Embryonic facial prominence (tissue), 1 donor: ENCODE results near the gene C1orf105.

Source experiments
- DNase-seq: peaks from one replicate; pipeline ENCODE4 v3.0.0-alpha.2; 2016; ENCODE audit errors: extremely low spot score

The C1orf105 gene

DNA sequence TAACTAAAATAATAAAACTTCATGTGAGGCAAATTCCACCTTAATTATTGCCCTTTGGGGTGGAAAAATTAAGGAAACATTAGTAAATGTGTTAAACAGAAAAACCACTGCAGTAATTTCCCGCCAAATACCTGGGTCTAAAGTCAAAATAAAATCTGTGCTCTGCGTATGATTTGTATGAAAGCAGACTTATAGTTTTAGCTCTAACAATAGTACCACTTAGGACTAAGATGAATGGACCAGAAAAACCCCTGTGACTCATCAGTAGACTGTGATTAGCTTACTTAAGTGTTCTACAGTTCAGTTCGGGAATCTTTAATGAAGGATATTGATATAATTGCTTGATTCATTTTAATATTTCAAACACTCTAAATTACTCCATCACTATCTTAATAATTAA is 23.3 kb upstream of the C1orf105 start:
- no peak for DNase-seq

DNA sequence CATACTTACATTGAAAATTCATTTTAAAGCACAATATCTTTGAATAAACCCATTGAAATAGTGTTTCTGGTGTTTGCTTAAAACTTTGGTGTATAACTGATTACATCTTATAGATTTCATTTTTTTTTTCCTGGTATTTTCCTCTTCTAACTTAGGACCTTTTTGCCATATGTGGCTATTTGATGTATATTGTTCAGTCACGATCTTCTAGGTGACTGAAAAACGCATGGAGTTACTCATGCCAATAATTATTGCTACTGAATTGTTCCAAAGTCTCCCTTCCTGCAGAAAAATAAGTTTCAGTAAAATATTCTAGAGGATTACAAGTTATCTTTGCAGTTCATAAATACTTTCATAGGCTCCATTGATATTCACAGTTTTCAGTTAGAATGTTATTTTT is 22.9 kb upstream of the C1orf105 start:
- no peak for DNase-seq

DNA sequence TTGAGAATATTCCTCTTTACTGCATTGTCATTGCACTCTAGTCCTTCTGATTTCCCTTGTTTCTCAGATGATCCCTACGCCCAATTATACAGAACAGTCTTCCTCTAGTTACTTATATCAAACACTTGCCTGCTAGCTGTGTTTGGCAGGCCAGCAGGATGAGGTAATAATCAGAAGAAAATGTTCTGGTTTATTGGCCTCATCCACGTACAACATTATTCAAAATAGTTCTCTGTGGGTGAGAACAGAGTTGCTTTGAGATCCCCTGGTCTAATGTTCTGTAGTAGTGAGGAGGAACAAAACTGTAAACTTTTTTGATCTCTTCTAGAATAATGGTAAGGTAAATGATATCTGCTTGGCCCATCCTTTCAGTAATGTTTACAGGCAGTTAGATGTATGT is 22.3 kb upstream of the C1orf105 start:
- no peak for DNase-seq

DNA sequence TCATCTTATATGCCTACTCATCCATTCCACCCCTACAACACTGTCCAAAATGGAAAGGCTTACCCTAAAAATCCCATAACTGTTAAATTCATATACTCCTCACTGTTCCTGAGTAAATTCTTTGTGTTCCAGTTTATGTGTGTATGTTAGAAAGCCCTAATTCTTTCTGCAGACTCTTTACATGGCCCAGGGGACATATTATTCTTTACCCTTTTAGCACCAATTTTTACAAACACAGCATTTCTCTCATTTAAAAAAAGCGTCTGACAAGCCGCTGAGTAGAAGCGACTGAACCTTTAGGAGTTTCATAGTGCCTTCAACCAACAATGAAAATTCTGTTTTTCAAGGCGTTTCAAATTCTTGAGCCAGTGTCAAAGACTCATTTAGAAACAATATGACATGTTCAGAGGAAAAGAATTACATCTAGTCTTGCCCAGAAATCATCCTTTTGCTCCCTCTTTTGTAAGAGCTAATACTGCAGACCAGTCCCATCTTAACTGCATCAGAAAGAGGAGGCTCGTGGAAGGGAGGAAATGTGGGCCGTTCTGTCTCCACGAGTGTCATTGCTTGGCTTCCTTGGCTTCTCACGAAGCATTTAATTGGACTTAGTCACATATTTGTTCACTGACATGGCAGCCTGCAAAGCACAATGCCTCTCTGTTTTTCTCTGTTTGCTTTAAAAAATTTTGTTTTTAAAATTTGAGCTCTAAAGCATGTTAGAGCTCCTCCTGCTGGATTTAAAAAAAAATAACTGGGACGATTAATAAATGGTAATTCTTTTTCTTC is 21.3 kb upstream of the C1orf105 start:
- DNase-seq = peak; percentile 87

DNA sequence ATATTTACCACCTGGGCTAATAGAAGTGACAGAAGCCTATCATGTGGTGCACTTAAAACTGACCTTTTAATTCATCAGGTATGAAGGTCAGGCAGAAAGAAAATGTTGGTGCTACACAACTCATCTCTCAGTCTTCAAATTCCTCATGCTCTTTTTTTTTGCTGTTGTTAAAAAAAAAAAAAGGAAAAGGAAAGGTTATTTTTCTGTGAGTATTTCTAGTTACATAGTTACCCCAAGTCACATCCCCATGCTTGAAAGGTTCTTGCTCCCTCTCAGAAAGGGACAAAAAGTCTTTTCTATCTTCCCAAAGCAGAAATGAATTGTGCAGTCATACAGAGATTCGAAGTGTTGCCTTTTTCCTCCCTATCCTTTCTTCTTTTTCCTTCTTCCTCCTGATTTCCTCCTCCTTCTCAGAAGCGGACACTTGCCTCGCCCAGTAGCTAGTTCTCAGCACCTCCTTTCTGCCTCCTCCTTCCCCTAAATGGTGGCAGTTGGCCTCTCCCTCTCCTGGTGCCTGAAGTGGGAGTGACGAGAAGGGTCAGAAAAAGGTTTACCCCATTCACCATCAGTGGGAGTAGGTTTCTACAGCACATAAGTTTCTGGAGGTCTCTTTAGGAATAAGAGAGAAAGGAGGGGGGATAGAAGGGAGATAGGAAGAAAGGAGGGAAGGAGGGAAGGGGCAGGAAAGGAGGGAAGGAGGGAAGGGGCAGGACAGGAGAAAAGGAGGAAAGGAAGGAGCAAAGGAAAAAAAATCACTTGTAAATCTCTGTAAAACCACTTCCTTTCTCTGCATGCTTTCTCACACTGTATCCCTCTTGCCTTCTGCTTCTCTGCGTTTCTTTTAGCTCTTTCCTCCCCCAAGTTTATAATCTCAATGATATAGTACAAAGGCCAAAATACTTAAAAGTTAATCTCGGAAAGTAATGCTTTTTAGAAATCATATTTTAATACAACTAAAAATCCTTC is 20.4 kb upstream of the C1orf105 start:
- DNase-seq = no peak

DNA sequence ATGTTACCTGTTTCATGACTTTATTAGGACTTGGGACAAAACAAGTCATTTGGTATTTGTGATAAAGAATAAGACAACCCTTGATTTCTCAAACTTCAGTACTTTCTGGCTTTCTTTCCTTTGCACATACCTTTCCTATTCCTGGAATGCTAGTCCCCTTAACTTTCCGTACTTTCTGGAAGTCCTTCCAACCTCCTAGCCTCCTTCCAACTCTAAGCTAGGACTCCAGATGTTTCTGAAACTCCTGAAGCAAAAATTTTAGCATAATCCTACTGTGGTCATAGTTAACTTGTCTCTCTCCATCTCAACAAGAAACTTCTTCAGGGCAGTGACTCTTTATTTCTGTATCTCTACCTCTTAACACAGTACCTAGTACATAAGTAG is 19.8 kb upstream of the C1orf105 start:
- DNase-seq = no peak

DNA sequence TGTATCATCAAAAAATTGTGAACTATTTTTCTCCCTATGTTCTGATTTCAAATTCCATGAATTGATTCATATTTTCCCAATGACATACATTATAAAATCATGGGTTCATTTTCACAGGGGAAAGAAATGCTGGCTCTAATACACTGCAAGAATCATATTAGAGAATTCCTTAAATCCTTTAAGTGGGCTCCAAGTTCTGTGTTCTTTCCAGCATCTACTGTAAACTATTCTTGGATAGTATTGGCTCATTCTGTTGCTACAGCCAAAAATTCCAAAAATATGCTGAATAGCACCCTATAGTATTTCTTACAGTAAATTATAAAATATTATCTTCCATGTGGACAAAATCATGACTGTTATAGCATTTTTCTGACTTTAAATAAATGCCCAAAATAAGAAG is 19.0 kb upstream of the C1orf105 start:
- no peak for DNase-seq

DNA sequence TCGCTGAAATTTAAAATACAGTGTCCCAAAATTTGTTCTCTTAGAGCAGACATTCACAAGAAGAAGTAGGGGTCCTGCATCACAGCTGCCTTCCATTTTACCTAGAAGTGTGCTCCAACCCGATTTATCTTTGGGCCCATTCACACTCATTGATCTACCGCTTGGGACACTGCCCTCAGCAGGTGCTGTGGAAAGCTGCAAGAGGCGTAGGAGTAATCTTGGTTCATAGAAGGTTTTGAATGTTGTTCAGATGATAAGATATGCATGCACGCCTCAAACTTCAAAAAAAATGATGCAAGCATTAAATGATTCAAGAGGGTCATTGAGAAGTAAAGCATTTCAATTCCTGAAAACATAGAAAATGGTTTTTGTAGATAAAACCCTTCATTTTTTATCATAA is 18.6 kb upstream of the C1orf105 start:
- DNase-seq = no peak

DNA sequence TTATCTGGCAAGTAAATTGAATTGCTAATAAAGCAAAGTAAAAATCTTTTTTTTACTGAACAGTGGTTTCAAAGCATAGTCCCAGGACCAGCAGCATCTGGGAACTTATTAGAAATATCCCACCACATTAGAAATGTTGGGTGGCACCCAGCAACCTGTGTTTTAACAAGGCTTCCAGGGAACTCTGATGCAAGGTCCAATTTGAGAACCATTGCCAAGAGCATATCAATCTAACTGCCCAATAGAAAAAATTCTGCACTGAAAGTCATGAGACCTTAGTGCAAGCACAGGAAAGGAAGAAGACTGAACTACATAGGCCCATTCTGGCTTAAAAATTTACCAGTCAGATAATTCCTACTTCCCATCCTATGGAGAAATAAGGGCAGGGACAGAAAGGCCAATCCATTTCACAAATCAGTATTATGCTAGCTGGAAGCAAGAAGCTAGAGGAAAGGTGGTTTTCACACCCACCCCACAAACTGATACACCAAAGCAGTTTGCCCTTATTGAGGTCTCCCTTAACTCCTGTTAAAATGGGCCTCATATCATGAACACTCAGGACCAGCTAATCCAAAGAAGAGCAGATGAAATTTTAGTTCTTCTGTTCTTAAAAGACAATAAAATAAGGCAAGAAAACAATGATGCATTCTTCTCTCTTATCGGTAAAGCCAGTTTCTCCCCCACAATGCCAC is 17.5 kb upstream of the C1orf105 start:
- no peak for DNase-seq

DNA sequence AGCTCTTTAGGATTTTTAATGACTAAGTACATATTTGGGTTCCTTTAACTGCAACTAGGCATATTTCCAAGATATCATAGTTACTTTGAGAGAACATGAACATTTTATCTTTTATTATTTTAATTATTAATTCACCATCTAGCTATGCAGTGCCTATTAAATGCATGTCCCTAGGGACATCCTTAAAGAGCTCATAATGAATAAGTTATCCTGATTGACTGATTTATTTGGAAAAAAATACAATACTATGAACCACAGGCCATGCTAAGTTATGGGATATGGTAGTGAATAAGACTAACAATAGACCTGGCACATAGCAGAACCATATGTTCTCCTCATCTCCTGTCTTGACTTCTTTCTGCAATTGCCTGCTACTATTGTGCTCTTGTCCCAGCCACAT is 16.4 kb upstream of the C1orf105 start:
- no peak for DNase-seq

DNA sequence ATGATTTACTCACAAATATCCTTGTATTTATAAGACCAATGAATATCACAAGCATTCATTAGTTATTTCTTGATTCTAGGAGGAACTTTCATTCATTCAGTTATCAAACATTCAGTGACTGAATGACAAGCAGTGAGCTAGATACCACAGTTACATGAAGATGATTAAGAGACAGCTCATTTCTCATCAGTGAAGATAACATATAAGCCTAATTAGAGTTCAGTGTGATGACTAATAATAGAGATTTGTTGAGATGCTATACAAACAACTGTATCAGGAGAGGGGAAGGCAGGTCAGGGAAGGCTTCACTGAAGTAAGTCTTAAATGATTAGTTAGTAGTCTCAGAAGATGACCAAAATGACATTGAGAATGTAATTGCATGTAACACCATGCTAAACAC is 14.6 kb upstream of the C1orf105 start:
- no peak for DNase-seq

DNA sequence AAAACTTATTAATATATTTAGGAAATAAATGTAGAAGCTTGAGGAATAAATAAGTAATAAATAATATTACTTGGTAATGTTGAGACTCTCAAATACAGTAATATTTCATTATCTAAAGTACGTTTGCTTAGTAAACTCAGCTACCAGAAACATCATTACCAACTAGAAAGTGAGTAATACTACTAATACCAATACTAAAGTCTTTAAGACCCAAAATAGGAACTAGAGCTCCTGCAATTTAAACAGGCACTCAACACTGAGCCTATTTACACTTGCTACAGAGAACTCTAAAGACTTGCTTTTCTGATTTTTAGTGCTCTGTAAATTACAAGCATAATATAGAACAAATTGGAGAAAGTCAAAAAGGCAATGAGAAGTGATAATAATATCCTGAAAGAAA is 13.5 kb upstream of the C1orf105 start:
- DNase-seq = no peak

DNA sequence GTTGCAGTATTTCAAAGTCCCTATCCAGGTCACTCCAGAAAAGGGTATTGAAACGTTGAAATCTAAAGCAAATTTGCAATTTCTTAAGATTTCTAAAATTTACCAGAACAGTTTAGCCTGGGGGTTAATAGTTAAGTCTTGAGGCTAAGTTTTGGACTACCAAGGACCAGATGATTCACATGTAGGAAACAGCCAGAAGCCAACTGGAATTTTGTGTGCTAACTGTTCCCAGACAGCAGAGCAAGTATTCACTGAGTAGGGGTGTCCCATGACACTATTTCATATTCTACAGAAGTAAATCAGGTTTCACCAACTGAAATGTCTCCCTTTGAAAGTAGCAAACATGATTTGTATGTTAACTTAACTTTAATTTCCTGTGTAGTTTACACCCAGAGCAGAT is 11.5 kb upstream of the C1orf105 start:
- no peak for DNase-seq

DNA sequence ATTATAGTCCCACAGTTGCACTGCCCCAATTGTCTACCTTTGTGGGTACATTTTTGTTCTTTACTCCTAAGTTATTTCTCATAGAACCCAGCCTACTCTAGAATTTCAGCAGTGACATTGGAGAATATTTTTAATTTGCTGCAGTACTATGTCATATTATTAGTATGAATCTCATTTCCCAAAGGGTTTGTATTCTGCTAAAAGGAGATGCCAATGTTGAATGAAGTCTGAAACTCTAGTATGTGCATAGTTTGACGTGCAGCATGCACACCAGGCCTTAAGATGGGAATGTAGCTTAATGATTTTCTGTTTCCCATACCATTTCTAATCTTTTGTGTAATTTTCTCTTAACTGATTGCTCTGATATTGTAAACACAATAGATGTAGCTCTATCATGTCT is 10.5 kb upstream of the C1orf105 start:
- no peak for DNase-seq

DNA sequence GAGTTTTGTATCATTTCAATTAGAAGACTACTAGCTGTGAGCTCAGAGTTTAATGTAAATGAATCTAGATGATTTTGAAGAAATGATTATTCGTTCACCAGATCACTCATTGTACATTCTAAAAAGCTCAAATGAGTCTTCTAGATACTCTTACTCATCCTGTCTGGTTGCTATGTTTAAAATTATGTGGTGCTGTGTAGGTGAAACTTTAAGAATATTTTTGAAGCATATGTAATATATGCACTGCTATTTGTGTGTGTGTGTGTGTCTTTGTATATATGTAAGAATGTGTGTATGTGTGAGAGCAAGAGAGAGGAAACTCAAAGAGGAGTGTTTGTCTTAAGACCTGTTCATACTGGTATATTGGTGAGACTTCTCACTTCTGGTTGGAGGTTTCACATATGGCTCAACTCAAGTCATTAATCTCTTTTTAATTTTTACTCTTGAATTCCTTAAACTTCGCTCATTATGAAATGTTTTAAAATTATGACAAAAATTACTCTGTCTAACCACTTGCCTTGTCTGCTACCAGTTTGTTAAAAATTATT is 8.6 kb upstream of the C1orf105 start:
- no peak for DNase-seq

DNA sequence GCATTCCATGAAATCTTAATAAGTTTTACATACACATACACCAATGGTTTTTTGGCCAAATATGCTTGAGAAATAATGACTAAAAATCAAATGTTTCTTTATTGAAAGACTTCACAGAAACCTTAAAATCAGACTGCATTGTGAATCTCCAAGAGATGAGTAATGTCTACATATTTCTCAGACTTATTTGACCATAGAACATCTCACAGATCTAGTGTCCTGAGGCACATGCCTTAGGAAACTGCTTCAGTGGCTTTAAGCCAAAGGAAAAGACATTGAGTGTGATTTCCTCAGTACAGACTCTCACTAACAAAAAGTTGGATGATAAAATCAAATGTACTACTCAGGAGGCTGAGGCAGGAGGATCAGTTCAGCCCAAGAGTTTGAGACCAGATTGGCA is 6.2 kb upstream of the C1orf105 start:
- DNase-seq = no peak

DNA sequence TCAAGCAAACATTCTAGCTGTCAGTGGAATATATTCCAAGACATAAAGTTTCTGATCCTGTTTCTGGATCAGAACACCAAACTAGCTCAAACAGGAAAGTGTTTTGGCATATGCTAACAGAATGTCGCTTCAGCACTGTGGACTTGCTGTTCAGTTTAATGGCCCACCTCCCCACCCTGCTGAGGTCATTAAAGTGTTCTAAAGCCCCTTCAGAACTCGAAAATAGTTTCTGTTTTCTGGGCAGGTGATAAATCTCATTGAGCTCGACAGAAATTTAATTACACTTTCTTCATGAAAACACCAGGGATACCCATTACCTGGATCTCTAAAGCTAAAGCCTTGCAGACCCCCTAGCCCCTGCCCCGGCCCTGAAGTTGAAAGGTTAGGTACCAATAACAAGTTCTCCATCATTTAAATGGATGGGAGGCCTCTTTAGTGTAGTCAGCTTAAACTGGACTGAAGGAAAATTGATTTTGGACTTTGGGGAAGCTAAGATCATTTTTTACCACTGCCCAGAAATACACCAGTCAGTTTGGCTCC is 3.9 kb upstream of the C1orf105 start:
- no peak for DNase-seq

DNA sequence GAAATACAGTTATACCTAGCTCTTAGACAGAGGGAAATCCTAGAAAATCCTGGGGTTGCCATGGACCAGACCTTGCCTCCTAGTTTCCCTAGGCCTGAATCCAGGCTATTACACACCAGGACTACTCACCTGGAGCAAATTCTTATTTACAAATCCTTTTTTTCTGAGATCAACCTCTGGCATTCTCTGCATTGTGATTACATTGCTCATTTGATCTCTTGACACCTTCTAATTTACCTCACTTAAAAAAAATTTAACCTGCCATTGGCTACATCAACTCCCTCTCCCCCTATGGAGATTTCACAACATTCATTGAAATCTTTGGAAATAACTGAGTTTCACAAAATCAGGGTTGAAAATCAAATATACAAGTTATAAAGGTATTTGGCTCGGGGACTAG is 2.9 kb upstream of the C1orf105 start:
- no peak for DNase-seq

DNA sequence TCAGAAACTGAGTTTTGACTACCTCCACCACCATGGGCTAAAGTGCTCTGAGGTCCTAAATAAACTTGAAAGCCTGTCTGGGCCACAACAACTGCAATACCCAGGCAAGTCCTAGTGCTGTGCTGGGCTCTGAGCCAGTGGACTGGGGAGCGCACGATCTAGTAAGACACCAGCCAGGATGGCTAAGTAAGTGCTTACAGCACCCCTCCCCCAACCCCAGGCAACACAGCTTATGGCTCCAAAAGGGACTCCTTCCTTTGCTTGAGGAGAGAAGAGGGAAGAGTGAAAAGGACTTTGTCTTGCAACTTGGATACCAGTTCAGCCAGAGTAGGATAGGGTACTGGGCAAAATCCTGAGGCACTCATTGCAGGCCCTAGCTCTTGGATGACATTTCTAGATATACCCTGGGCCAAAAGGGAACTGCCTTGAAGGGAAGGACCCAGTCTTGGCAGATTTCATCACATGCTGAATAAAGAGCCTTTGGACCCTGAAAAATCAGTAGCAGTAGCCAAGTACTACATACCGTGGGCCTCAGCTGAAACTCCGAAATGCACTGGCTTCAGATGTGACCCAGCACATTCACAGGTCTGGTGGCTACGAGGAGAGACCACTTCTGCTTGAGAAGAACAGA is 1.6 kb downstream of the C1orf105 start:
- no peak for DNase-seq

DNA sequence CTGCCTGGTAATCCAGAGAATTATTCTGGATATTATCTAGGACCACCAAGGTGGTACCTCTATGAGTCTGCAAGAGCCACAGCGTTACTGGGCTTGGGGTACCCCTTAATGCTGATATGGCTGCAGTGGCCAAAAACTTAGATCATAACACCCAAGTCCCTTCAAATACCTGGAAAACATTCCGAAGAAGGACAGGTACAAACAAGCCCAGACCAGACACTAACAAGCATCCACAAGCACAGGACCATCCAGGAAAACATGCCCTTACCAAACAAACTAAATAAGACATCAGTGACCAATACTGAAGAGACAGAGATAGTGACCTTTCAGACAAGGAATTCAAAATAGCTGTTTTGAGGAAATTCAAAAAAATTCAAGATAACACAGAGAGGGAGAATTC is 2.9 kb downstream of the C1orf105 start:
- no peak for DNase-seq

DNA sequence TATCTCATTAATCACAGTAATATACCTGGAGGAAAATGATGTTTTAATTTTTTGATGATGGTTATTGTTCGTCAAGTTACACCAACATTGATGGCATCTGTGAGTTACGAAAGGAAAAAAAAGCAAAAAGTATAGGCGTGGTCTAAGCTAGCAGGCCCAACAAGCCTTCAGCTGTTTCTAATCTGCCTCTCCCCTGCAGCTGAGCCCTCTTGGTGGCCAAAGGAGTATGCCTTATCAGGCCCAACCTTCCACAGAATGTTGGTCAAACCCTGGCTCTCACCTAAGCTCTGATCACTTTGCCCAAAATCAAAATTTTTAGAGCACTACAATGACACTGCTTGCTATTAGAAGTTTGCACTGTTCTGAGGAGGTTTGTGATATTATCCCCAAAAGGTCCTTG is 4.9 kb downstream of the C1orf105 start:
- no peak for DNase-seq
